GM21390 (cell line): Measurements from ENCODE around the gene BPGM.

Experiments used
- ATAC-seq: cut with Tn5 transposase; IDR thresholded peaks from one replicate; pipeline ENCODE4 v1.9.1; 2021; ENCODE audit not compliant: unreplicated experiment

BPGM gene

GRCh38 chr7:134646425-134647305 lies at the start of gene BPGM:
Gene BPGM, plus strand, starts transcription at chr7:134646853. Its CDS starts 14,655 bp downstream, at chr7:134661508.
- ATAC-seq: peak; percentile 96

- ATAC-seq: no peak
These were observed 47.3 kb upstream of the BPGM start for GRCh38 chr7:134599371-134599770.

GRCh38 chr7:134601459-134601858 lies 45.2 kb upstream of the BPGM start:
- no peak for ATAC-seq

- no peak for ATAC-seq
These were observed 43.7 kb upstream of the BPGM start for GRCh38 chr7:134602881-134603451.

- ATAC-seq: no peak
These were observed 40.4 kb upstream of the BPGM start for GRCh38 chr7:134605978-134606923.

GRCh38 chr7:134611611-134612151 lies 35.0 kb upstream of the BPGM start:
- no peak for ATAC-seq

- no peak for ATAC-seq
These were observed 34.5 kb upstream of the BPGM start for GRCh38 chr7:134612197-134612596.

- no peak for ATAC-seq
These were observed 32.9 kb upstream of the BPGM start for GRCh38 chr7:134613623-134614347.

GRCh38 chr7:134616611-134617010 lies 30.0 kb upstream of the BPGM start:
- no peak for ATAC-seq

- ATAC-seq: no peak
These were observed 27.7 kb upstream of the BPGM start for GRCh38 chr7:134618756-134619530.

GRCh38 chr7:134619627-134620331 lies 26.9 kb upstream of the BPGM start:
- ATAC-seq: no peak

- ATAC-seq: no peak
These were observed 24.2 kb upstream of the BPGM start for GRCh38 chr7:134622303-134622995.

GRCh38 chr7:134623193-134623592 lies 23.5 kb upstream of the BPGM start:
- ATAC-seq: no peak

- no peak for ATAC-seq
These were observed 21.1 kb upstream of the BPGM start for GRCh38 chr7:134625550-134625949.

GRCh38 chr7:134627109-134627774 lies 19.4 kb upstream of the BPGM start:
- no peak for ATAC-seq

GRCh38 chr7:134627775-134628153 lies 18.9 kb upstream of the BPGM start:
- ATAC-seq: no peak

- ATAC-seq: no peak
These were observed 17.2 kb upstream of the BPGM start for GRCh38 chr7:134629445-134629844.

GRCh38 chr7:134630237-134630636 lies 16.4 kb upstream of the BPGM start:
- no peak for ATAC-seq
